Endothelial cell of coronary artery (primary cell): ENCODE results near the gene FKBP9. TPM values are rescaled to one million over a fixed set of nuclear protein-coding genes. Genes with fewer than 3 reads are reported as not detected.

Experiments
- total RNA-seq: library from RNA; depleted of rRNA; stranded (reverse); fragments of >200 nt; gene quantifications from 2 replicates; pipeline ENCODE4 v1.2.3, GENCODE V29; 2014

The FKBP9 gene, protein sequence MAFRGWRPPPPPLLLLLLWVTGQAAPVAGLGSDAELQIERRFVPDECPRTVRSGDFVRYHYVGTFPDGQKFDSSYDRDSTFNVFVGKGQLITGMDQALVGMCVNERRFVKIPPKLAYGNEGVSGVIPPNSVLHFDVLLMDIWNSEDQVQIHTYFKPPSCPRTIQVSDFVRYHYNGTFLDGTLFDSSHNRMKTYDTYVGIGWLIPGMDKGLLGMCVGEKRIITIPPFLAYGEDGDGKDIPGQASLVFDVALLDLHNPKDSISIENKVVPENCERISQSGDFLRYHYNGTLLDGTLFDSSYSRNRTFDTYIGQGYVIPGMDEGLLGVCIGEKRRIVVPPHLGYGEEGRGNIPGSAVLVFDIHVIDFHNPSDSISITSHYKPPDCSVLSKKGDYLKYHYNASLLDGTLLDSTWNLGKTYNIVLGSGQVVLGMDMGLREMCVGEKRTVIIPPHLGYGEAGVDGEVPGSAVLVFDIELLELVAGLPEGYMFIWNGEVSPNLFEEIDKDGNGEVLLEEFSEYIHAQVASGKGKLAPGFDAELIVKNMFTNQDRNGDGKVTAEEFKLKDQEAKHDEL
- total RNA-seq, result 129 and 149 TPM in 2 replicates

GRCh38 chr7:32957326-32958045 lies at the start of gene FKBP9:
TSS of gene FKBP9 (plus strand) at chr7:32957440. CDS start at chr7:32957574, 134 bp downstream.

Other genes starting within 250 kb of the FKBP9 start
- gene KBTBD2, start 65.7 kb upstream of the FKBP9 start, total RNA-seq, result 45.6 and 48.8 TPM in 2 replicates
- 17.4 and 18.4 TPM in 2 replicates for gene NT5C3A, start 105.3 kb downstream of the FKBP9 start, total RNA-seq
- 9.3 and 14.6 TPM in 2 replicates for gene RP9, start 152.0 kb downstream of the FKBP9 start, total RNA-seq
- gene BBS9, start 172.1 kb downstream of the FKBP9 start, total RNA-seq, result 9.7 and 13.8 TPM in 2 replicates